ENCODE data around the gene COL17A1. TPM values are rescaled to one million over a fixed set of nuclear protein-coding genes. Genes with fewer than 3 reads are reported as not detected.

The COL17A1 gene
- total RNA-seq, 1 experiment from 2014 or later = 1.2 TPM

DNA sequence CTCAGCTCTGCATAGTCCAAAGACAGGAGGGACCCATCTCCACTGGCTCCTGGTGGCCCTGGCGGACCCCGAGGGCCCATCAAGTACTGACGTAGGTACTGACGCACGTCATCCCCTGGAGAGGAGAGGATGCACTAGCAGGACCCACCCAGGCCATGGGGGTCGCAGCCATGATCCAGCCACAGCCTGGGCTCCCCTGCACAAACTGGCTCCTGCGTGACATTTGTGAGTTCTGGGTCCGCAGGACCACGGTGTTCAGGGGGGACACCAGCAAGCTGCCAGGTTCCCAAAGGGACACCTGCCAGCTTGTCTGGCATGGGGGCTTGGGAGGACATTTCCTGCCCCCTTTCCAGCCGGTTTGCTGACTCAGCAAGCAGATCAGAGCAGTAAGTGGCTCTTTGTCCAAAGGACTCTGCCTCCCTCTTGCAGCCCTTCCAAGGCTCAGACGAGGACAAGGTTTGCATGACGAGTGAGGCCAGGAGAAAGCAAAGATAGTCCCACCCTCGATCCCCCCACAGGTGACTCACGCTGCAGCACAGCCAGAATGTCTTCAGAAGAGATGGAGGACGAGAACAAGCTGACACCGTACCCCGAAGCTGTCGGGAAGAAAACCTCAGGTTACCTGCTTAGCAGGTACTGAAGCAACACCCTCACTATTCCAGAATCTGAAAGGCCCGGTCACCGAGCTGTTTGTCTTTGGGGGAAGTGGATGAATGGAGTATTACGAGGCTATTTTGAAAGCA is 49.0 kb downstream of the COL17A1 start:
- ATAC-seq (no peak), DNase-seq (no peak)
- no peaks in the 10 kb centered on the region for H3K9me2 ChIP-seq (replicated peaks; ENCODE audit: low read length)
- H3K79me2 ChIP-seq (ENCODE audit: low read length) = no peaks in the 10 kb centered on the region
- intact Hi-C loops (cut with micrococcal nuclease) = no loop called here
- H3K27me3 ChIP-seq (ENCODE audit: low read length) = no peaks in the 10 kb centered on the region
- POLR2A ChIA-PET (ENCODE audit: unreplicated experiment) = no interaction called here
- no TSS peak for BruUV-seq (replicated peaks)
- no peak overlapping the region for H3K4me3 ChIP-seq (ENCODE audit: low read length)
- H3F3A ChIP-seq (ENCODE audit: low read length, unreplicated experiment) = no peaks in the 10 kb centered on the region
- no peaks in the 10 kb centered on the region for H3K4me1 ChIP-seq (ENCODE audit: insufficient read depth, low read length)
- H3K9me3 ChIP-seq (ENCODE audit: low read length) = no peaks in the 10 kb centered on the region
- no peak for TF ChIP-seq EZH2phosphoT487 (IDR thresholded peaks at IDR 0.05; ENCODE audit: borderline replicate concordance, low read length)
- TF ChIP-seq, protein P1, sequence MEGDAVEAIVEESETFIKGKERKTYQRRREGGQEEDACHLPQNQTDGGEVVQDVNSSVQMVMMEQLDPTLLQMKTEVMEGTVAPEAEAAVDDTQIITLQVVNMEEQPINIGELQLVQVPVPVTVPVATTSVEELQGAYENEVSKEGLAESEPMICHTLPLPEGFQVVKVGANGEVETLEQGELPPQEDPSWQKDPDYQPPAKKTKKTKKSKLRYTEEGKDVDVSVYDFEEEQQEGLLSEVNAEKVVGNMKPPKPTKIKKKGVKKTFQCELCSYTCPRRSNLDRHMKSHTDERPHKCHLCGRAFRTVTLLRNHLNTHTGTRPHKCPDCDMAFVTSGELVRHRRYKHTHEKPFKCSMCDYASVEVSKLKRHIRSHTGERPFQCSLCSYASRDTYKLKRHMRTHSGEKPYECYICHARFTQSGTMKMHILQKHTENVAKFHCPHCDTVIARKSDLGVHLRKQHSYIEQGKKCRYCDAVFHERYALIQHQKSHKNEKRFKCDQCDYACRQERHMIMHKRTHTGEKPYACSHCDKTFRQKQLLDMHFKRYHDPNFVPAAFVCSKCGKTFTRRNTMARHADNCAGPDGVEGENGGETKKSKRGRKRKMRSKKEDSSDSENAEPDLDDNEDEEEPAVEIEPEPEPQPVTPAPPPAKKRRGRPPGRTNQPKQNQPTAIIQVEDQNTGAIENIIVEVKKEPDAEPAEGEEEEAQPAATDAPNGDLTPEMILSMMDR (conservative IDR thresholded peaks at IDR 0.05; ENCODE audit: low read depth, low read length) = no peak
- no peak for TF ChIP-seq EZH2 (IDR thresholded peaks at IDR 0.05; ENCODE audit: low read length, unreplicated experiment)
- no peak overlapping the region for H3K9ac ChIP-seq (ENCODE audit: low read length)
- CTCF ChIA-PET = no interaction called here
- no peak overlapping the region for H3K27ac ChIP-seq (ENCODE audit: low read length)
- no peak overlapping the region for H2AFZ ChIP-seq (ENCODE audit: low read length)
- no peaks in the 10 kb centered on the region for H3K36me3 ChIP-seq (ENCODE audit: low read depth, low read length)
- H3K4me2 ChIP-seq (ENCODE audit: low read length) = no peak overlapping the region
- no peaks in the 10 kb centered on the region for H4K20me1 ChIP-seq (ENCODE audit: low read length)

DNA sequence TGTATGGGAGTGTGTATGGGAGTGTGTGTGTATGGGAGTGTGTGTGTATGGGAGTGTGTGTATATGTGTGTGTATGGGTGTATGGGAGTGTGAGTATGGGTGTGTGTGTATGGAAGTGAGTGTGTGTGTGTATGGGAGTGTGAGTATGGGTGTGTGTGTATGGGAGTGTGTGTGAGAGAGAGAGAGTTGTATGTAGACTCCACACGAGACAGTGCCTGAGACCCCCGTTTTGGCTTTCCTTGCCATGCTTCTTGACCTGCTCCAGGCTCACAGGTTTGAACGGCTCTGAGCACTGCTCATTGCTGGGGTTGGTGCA is 49.7 kb downstream of the COL17A1 start:
- Histone ChIP-seq H3K9me3 (ENCODE audit: low read length) (no peaks in the 10 kb centered on the region), H2AFZ (ENCODE audit: low read length) (no peak overlapping the region), H3K27ac (ENCODE audit: low read length) (no peak overlapping the region), H3K27me3 (ENCODE audit: low read length) (no peaks in the 10 kb centered on the region), H3K9ac (ENCODE audit: low read length) (no peak overlapping the region), H3K4me1 (ENCODE audit: insufficient read depth, low read length) (no peaks in the 10 kb centered on the region), H4K20me1 (ENCODE audit: low read length) (no peaks in the 10 kb centered on the region), H3K4me3 (ENCODE audit: low read length) (no peak overlapping the region), H3K79me2 (ENCODE audit: low read length) (no peaks in the 10 kb centered on the region), H3K9me2 (replicated peaks; ENCODE audit: low read length) (no peaks in the 10 kb centered on the region), H3K4me2 (ENCODE audit: low read length) (no peak overlapping the region), H3F3A (ENCODE audit: low read length, unreplicated experiment) (no peaks in the 10 kb centered on the region), H3K36me3 (ENCODE audit: low read depth, low read length) (no peaks in the 10 kb centered on the region)
- POLR2A ChIA-PET (ENCODE audit: unreplicated experiment) = no interaction called here
- CTCF ChIA-PET = no interaction called here
- TF ChIP-seq EZH2 (IDR thresholded peaks at IDR 0.05; ENCODE audit: low read length, unreplicated experiment) (no peak), EZH2phosphoT487 (IDR thresholded peaks at IDR 0.05; ENCODE audit: borderline replicate concordance, low read length) (no peak)
- TF ChIP-seq, protein P1 (conservative IDR thresholded peaks at IDR 0.05; ENCODE audit: low read depth, low read length) = no peak
- ATAC-seq (no peak; the same call in 1 of the 2 replicates), DNase-seq (no peak)
- BruUV-seq (replicated peaks) = no TSS peak
- intact Hi-C loops (cut with micrococcal nuclease) = no loop called here
